Lung (tissue), 12 donors: ENCODE data around the gene COPS4. TPM values are rescaled to one million over a fixed set of nuclear protein-coding genes. Genes with fewer than 3 reads are reported as not detected.

Experiments
- ATAC-seq: fragments of 200-7000 bp; cut with Tn5 transposase; one replicate; pipeline ENCODE4 v1.9.1; 2020; ENCODE audit warnings: moderate number of reproducible peaks; ENCODE audit not compliant: insufficient read depth, low FRiP score
- DNase-seq, 3 donors: peaks; one replicate each; pipeline ENCODE4 v3.0.0-alpha.2; 2013 to 2017
- H3K27ac ChIP-seq, 2 donors: one replicate each; pipeline ENCODE4 v1.5.1; 2013; ENCODE audit warnings: mild to moderate bottlenecking in 2 of 2, moderate library complexity in 2 of 2, control low read depth in 1 of 2, inconsistent platforms in 1 of 2, low read depth in 1 of 2, low read length in 1 of 2
- H3K27me3 ChIP-seq, 3 donors: one replicate each; pipeline ENCODE4 v1.5.1; 2013; ENCODE audit warnings: low read length in 2 of 3; ENCODE audit not compliant: control insufficient read depth in 3 of 3, insufficient read depth in 3 of 3
- H3K36me3 ChIP-seq, 4 donors: one replicate each; pipeline ENCODE4 v1.5.1; 2013; ENCODE audit warnings: low read length in 4 of 4, mild to moderate bottlenecking in 1 of 4, moderate library complexity in 1 of 4; ENCODE audit not compliant: control insufficient read depth in 4 of 4, insufficient read depth in 4 of 4
- H3K4me1 ChIP-seq, 5 donors: one replicate each; pipeline ENCODE4 v1.5.1; 2013; ENCODE audit warnings: low read length in 5 of 5, mild to moderate bottlenecking in 2 of 5, moderate library complexity in 1 of 5; ENCODE audit not compliant: control insufficient read depth in 5 of 5, insufficient read depth in 5 of 5
- H3K4me3 ChIP-seq: one replicate; pipeline ENCODE4 v1.5.1; 2013; ENCODE audit warnings: mild to moderate bottlenecking, control low read depth, moderate library complexity
- H3K9ac ChIP-seq, 2 donors: one replicate each; pipeline ENCODE4 v1.5.1; 2013; ENCODE audit warnings: low read length in 2 of 2, control low read depth in 1 of 2; ENCODE audit not compliant: insufficient read depth in 1 of 2
- H3K9me3 ChIP-seq, 4 donors: one replicate each; pipeline ENCODE4 v1.5.1; 2013; ENCODE audit warnings: low read length in 3 of 4, mild to moderate bottlenecking in 1 of 4, moderate library complexity in 1 of 4; ENCODE audit not compliant: control insufficient read depth in 4 of 4, insufficient read depth in 3 of 4
- WGBS, 2 donors: extraction: QIAGEN DNeasy Blood & Tissue Kit; methylation state at CpG; one replicate each; pipeline ENCODE4 v1.1.7; 2013; 5-methylcytosine and 5-hydroxymethylcytosine counted together
- polyA plus RNA-seq, 2 donors: library from polyadenylated mRNA; stranded (reverse); fragments of 200-250 nt; gene quantifications; one replicate each; pipeline ENCODE4 v1.2.1, GENCODE V29; 2013
- total RNA-seq, 2 donors: library from RNA; depleted of rRNA in 1 of 2; stranded (reverse); fragments of >200 nt in 1 of 2; gene quantifications; one replicate each; pipeline ENCODE4 v1.2.1, GENCODE V29; 2014 to 2021
- TF ChIP-seq, protein P1 (sequence below): IDR thresholded peaks from 2 replicates; pipeline ENCODE4 v1.5.1; 2012; ENCODE audit warnings: mild to moderate bottlenecking; ENCODE audit errors: control extremely low read depth, extremely low read depth
- donor health status: control.
- donor health status: control.
- donor health status: Bipolar disorder and iron deficiency.
- donor health status: healthy.
- donor health status: DM: yes; HTN: yes; CAD: no.

Gene COPS4
- total and polyA plus RNA-seq, 4 donors: 15.3 to 55.3 (median 27.2) TPM

DNA sequence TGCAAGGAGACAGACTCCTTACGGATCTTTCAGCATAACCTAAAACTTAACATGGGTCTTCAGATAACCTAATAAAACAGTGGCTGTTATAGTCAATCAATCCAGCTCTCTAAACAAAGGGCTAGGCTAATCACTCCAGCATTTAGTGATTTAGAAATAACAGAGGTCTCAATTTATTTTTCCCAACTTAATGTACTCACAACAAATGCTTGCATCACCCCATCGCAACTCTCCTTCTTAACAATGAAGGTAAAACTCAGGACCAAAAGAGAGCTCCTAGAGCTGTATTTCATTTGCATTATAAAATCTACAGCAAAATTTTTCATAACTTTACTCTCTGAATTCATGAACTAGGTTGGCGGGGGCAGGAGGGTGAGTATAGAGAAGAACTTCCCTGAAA is 25.5 kb upstream of the COPS4 start:
- no peaks in the 10 kb centered on the region for H3K9me3 ChIP-seq
- H3K4me3 ChIP-seq: no peak overlapping the region
- H3K4me1 ChIP-seq: peaks cover 0 to 33% (median 9%) of the 10 kb centered on the region in 5 donors
- 63 to 77% methylated on average over 3 of the region's 3 CpGs for WGBS, 2 donors
- ATAC-seq (no peak), DNase-seq (peak in 2 of 3 donors; percentile 11 to 33)
- H3K27me3 ChIP-seq: no peaks in the 10 kb centered on the region
- TF ChIP-seq, protein P1, sequence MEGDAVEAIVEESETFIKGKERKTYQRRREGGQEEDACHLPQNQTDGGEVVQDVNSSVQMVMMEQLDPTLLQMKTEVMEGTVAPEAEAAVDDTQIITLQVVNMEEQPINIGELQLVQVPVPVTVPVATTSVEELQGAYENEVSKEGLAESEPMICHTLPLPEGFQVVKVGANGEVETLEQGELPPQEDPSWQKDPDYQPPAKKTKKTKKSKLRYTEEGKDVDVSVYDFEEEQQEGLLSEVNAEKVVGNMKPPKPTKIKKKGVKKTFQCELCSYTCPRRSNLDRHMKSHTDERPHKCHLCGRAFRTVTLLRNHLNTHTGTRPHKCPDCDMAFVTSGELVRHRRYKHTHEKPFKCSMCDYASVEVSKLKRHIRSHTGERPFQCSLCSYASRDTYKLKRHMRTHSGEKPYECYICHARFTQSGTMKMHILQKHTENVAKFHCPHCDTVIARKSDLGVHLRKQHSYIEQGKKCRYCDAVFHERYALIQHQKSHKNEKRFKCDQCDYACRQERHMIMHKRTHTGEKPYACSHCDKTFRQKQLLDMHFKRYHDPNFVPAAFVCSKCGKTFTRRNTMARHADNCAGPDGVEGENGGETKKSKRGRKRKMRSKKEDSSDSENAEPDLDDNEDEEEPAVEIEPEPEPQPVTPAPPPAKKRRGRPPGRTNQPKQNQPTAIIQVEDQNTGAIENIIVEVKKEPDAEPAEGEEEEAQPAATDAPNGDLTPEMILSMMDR: no peak
- H3K36me3 ChIP-seq: no peaks in the 10 kb centered on the region
- H3K9ac ChIP-seq: peak overlapping the region; percentile 29 to 94
- no peak overlapping the region for H3K27ac ChIP-seq

DNA sequence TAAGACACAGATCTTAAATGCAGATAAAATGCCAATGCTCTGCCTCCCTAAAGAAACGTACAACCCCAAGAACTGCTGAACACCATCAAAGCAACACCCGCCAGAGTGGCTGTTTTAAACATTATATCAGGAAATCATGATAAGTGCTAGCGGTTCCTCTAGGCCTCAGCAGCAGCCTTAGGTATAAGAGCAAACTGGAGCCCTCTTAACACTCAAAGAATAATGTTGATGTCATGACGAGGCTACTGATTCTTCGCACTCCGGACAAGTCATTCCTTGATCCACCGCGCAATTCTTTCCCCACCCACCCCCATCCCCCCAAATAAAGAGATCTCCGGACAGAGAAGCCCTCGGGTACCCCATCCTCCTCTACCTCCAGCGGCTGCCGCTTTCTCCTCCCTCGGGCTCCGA is 24.9 kb upstream of the COPS4 start:
- no peaks in the 10 kb centered on the region for H3K27me3 ChIP-seq
- peak overlapping the region; percentile 71 for H3K4me3 ChIP-seq
- ATAC-seq (no peak), DNase-seq (peak in 2 of 3 donors; percentile 56 to 64)
- H3K4me1 ChIP-seq: peaks cover 0 to 33% (median 9%) of the 10 kb centered on the region in 5 donors
- H3K9me3 ChIP-seq: no peaks in the 10 kb centered on the region
- H3K36me3 ChIP-seq: no peaks in the 10 kb centered on the region
- WGBS, 2 donors: 0% methylated on average over 14 of the region's 14 CpGs
- TF ChIP-seq, protein P1: no peak
- H3K9ac ChIP-seq: peak overlapping the region; percentile 56 to 94
- peak overlapping the region; percentile 96 to 97 for H3K27ac ChIP-seq

DNA sequence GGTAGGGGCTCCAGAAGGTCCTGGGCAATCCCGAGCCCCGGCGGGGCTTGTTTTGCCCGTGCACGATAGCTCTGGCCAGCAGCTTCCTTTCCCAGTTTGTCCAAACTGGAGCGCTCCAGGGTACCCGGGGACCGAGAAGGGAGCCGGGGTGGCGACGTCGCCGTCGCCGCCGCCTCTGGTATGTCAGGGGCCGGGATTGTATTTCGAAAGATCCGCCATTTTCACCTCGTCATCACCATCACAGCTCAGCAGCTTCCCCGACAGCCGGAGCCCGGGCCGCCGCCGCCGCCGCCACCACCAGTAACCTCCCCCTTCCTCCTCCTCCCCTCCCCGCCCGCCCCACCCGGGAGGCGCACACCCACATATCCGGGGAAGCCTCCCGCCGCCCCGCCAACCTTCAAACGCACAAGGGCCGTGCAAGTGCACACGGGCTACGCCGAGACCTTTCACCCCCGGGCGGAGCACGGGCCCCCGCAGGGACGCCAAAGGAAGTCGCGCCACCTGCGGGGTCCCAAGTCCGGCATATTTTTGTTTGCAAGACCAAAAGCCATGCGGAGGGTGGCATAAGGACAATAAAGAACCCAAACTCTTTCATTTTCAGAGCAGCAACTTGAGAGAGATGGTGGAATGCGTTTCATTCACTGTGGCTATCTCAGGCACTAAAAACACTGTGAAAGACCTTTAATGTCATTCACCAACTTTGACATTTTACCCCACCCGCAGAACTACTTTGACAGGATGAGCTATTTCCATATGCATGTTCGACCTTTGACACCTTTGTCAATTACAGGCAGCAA is 24.3 kb upstream of the COPS4 start, which contains the start of gene LIN54:
LIN54 (minus strand) TSS at position 302 of the 797 bp plus-strand sequence. CDS start 25,979 bp downstream, outside the sequence.
- Histone ChIP-seq H3K36me3 (no peaks in the 10 kb centered on the region), H3K9ac (peak within 1 kb of the TSS; percentile 56 to 94), H3K4me3 (peak within 1 kb of the TSS; percentile 71), H3K27ac (peak within 1 kb of the TSS; percentile 96 to 97), H3K4me1 (peaks cover 0 to 33% (median 9%) of the 10 kb centered on the region in 5 donors), H3K27me3 (no peaks in the 10 kb centered on the region), H3K9me3 (no peaks in the 10 kb centered on the region)
- DNase-seq (peak; percentile 75 to 84 (median 79)), ATAC-seq (peak; percentile 39)
- TF ChIP-seq, protein P1: no peak
- 0 to 1% methylated on average over 47 to 54 of the region's 54 CpGs for WGBS, 2 donors
